Spleen (tissue), 7 donors: ENCODE results near the gene CDC14B.

Experiments used
- CTCF ChIP-seq, 11 experiments: fragments of 200-600 bp in 7 of 11; fragments of 450-650 bp in 4 of 11; sonication (generic) in 4 of 11; IDR thresholded peaks in 8 of 11; conservative IDR thresholded peaks in 3 of 11; 1 replicate in 7 of 11; 2 replicates in 4 of 11; pipeline versions ENCODE4 v1.4.0 to v1.8.0; 2016 to 2021; ENCODE audit warnings: antibody characterized with exemption in 11 of 11, inconsistent platforms in 4 of 11, mild to moderate bottlenecking in 1 of 11
- POLR2A ChIP-seq, 3 donors: fragments of 450-650 bp; IDR thresholded peaks; one replicate each; pipeline ENCODE4 v1.5.1; 2017; ENCODE audit warnings: antibody characterized with exemption in 3 of 3, mild to moderate bottlenecking in 1 of 3
- POLR2AphosphoS5 ChIP-seq, 3 donors: sonication (generic); formaldehyde crosslinking; IDR thresholded peaks; one replicate each; pipeline ENCODE4 v1.5.1; 2017; ENCODE audit warnings: antibody characterized with exemption in 3 of 3
- donor health status: DM: no; HTN: no; CAD: no; lungs with moderate emphysema.
- donor health status: DM: no; HTN: no; CAD: no.
- donor health status: DM: no; HTN: no; CAD: no.

- TF ChIP-seq POLR2A (IDR thresholded peaks at IDR 0.05): no peak
- TF ChIP-seq CTCF (IDR thresholded peaks at IDR 0.05 in 8 of 11, conservative IDR thresholded peaks at IDR 0.05 in 3 of 11): no peak
- TF ChIP-seq POLR2AphosphoS5 (IDR thresholded peaks at IDR 0.05): no peak
These were observed 60.2 kb downstream of the CDC14B start for GRCh38 chr9:96559339-96559943.
